NCI-H2196 treated with DMSO at 0.1 percent for 48 hours (cell line): ENCODE data around the gene CADM3.
A peak's percentile ranks its signal among the peaks of the same experiment; 100 is the strongest.

Source experiments
- DNase-seq: peaks from one replicate; lab custom pipeline; 2025; ENCODE audit not compliant: unreplicated experiment; lab: John Stamatoyannopoulos, UW

The CADM3 gene

DNA sequence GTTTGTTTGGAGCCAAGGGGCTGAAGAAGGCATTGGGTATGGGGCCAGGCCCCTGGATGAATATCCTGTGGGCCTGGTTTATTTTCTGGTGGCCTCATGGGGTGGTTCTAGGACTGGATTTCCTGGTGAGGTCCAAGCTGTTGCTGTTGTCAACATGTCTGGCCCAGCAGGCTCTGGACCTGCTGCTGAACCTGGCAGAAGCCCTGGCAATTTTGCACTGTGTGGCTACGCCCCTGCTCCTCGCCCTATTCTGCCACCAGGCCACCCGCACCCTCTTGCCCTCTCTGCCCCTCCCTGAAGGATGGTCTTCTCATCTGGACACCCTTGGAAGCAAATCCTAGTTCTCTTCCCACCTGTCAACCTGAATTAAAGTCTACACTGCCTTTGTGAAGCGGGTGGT is 34.7 kb downstream of the CADM3 start:
- no peak for DNase-seq

DNA sequence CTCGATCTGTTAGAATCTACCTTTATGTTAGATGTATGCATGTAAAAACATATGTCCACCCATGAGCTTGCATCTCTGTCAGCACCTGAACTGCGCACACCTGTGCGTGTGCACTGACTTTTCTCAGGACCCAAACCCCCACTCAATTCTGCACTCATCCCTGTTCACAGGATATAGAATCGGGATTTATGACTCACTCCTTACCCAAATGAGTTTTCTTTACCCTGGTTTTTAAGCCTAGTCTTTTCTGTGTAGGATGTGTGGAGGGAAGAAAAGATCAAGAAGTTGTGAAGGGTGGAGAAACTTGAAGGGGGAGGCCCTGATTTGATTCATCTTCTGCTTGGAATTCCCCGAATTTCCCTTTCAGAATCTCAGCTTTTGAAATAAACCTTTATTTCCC is 35.7 kb downstream of the CADM3 start:
- no peak for DNase-seq

GRCh38 chr1:159207774-159208173 is 36.4 kb downstream of the CADM3 start:
- no peak for DNase-seq

- no peak for DNase-seq
Measured at GRCh38 chr1:159208175-159208825, 36.9 kb downstream of the CADM3 start.

GRCh38 chr1:159209061-159209460 is 37.6 kb downstream of the CADM3 start:
- DNase-seq: no peak

GRCh38 chr1:159211331-159212136 is 40.1 kb downstream of the CADM3 start:
- DNase-seq: no peak

GRCh38 chr1:159212596-159212995 is 41.2 kb downstream of the CADM3 start:
- DNase-seq: no peak

- peak; percentile 22 for DNase-seq
Measured at GRCh38 chr1:159214149-159214760, 42.8 kb downstream of the CADM3 start.

DNA sequence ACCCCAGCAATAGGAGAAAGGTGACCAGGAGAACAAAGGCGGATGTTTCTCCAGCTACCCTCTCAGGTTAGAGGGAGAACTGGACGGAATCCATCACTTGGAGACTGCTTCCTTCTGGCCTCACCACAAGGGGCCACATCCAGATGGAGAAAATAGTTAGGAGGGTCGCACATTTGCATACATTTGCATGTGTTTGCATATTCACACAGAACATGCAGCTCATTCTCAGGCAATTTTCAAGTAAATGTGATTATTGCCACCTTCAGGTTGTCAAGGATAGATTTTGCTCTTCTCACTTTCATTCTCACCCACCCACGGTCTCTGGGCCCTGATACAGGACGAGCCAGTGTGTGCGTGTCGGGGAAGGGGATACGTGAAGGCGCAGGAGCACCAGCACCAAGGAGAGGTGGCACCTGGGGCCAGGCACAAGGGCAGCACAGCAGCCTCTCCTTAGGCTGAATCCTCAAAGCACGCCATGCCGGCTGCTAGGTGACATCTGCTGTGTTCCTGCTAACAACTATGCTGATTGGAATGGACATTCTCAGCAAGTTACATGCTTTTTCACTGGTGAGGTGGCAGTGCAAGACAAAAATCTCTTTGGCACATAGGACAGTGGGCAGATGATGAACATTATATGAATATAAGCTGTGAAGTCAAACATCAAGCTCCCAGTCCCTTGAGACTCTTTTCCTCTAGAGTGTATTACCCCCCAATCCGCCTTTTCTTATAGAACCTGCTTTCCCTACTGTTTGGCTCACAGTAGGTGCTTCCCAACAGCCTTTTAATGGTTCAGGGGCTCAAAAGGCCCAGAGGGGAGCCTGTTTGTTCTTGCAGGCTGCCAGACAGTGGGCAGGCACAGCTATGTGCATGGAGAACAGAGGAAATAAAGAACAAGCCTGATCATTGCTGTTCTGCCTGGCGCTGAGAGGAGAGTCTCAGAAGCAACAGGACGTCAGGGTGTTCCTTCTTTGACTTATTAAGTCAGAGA is 47.5 kb downstream of the CADM3 start:
- DNase-seq: no peak

DNA sequence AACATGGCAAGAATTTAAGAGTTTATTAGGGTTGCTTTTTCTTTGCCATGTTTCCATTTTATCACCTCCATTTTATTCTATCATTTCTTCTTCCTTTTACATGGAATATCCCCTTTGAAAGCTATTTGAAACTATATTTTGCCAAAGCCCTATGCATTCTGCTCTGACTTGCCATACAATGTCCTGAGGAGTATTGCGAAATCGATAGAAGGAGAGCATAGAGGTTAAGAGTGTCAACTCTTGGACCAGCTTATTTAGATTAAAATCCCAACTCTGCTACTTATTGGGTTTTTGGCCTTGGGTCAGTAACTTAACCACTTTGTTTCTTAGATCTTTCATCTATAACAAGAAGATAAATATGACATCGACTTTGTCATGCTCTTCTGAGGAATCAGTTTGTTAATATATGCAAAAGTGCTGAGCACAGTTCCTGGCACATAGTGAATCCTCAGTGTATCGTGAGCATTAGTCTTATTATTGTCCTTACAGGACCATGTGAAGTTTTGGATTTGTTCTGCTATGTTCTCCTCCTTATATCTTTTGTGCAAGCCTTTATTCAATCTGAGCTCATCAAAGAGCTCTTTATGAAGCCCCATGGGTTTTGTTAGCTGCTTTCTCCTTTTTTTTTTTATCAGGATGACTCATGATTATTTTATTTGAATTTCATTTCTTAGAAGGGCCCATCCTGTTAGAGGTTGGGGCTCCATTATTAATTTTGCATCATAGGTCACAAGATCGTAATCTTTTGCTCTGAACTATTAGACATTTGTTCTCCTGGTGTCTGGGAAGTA is 50.9 kb downstream of the CADM3 start:
- DNase-seq: no peak

DNA sequence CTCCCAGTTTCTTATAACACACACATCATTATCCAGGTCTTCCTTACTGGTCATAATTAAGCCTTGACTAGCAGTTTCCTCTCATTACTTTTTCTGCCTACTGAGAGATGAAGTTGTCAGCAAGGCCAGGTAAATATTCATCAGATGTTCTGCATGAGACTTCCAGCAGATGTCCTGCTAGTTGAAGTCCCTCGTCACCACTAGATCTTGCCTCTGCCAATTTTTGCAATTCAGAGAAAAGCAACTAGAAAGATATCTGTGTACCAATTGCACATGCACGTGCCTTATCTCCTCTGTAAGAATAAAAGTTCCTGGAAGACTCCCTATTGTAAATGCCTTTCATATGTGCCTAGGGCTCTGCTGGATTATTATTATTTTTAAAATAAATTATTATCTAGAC is 51.6 kb downstream of the CADM3 start:
- no peak for DNase-seq

DNA sequence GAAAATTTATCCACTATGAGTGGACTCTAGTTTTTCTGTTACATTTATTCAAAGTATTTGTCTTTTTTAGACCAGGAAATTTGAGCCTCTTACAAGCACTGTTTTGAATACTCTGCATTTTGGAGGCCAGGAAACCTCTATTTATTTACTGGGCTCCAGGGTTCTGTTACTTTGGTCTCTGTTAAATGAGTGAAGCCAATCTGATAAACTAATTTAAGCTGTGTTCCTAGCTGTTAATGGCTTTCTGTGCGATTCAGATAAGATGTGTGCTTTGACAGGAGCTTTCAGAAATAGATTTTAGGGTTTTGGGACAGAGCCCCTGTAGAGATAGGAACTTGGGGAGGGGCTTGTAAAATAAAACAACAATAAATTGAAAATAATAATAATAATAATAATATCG is 57.1 kb downstream of the CADM3 start:
- DNase-seq: no peak

DNA sequence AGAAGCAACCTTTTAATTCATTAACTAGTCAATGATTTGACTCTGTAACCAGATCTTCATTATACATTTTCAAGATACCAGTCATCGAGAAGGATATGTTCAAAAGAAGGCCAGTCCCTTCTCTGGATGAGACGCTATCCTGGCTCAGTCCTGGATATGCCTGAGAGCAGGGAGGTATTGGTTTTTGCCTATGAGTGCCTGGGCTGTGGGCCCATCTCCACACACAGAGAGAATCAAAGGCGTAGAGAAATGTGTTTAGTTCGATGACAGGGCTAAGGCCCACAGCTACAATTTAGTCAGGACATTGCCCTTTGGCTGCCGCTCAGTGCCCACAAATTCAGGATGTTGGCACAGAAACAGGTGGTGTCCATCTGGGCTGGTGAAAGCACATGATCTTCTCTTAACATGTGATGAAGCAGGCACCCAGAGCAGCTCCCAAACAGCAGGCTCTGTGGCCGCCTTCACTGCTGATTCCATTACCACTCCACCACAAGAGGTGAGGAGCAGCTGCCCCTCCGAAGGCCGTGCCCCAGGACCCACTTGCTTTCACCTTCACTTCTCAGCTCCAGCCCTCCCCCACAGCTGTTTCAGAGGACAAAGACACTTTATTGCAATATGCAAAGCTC is 58.0 kb downstream of the CADM3 start:
- no peak for DNase-seq

GRCh38 chr1:159229896-159230295 is 58.5 kb downstream of the CADM3 start:
- DNase-seq: no peak

GRCh38 chr1:159239551-159240220 is 68.3 kb downstream of the CADM3 start:
- no peak for DNase-seq

- no peak for DNase-seq
Measured at GRCh38 chr1:159247266-159247665, 75.9 kb downstream of the CADM3 start.

- no peak for DNase-seq
Measured at GRCh38 chr1:159248311-159248710, 76.9 kb downstream of the CADM3 start.

GRCh38 chr1:159250638-159251216 is 79.3 kb downstream of the CADM3 start:
- DNase-seq: no peak
